Muscle layer of duodenum (tissue), 2 donors: ENCODE results near the gene SRSF11.

ENCODE experiments used
- H3K27ac ChIP-seq: one replicate; pipeline ENCODE4 v1.7.0; 2013; ENCODE audit warnings: mild to moderate bottlenecking, low read length
- H3K27me3 ChIP-seq: one replicate; pipeline ENCODE4 v1.7.0; 2013; ENCODE audit warnings: low read depth, mild to moderate bottlenecking, control low read depth, low read length
- H3K36me3 ChIP-seq, 2 donors: one replicate each; pipeline ENCODE4 v1.7.0; 2013; ENCODE audit warnings: low read length in 2 of 2, control low read depth in 1 of 2, mild to moderate bottlenecking in 1 of 2; ENCODE audit not compliant: insufficient read depth in 2 of 2, control insufficient read depth in 1 of 2
- H3K4me1 ChIP-seq, 2 donors: one replicate each; pipeline ENCODE4 v1.7.0; 2013; ENCODE audit warnings: low read length in 2 of 2, mild to moderate bottlenecking in 2 of 2, control low read depth in 1 of 2, moderate library complexity in 1 of 2; ENCODE audit not compliant: insufficient read depth in 2 of 2, control insufficient read depth in 1 of 2
- H3K4me3 ChIP-seq, 2 donors: one replicate each; pipeline ENCODE4 v1.7.0; 2013; ENCODE audit warnings: low read length in 2 of 2, low read depth in 1 of 2, mild to moderate bottlenecking in 1 of 2
- H3K9me3 ChIP-seq, 2 donors: one replicate each; pipeline ENCODE4 v1.7.0; 2013; ENCODE audit warnings: low read length in 2 of 2, control low read depth in 1 of 2, mild to moderate bottlenecking in 1 of 2; ENCODE audit not compliant: control insufficient read depth in 1 of 2
- donor health status: healthy.

SRSF11 gene

DNA sequence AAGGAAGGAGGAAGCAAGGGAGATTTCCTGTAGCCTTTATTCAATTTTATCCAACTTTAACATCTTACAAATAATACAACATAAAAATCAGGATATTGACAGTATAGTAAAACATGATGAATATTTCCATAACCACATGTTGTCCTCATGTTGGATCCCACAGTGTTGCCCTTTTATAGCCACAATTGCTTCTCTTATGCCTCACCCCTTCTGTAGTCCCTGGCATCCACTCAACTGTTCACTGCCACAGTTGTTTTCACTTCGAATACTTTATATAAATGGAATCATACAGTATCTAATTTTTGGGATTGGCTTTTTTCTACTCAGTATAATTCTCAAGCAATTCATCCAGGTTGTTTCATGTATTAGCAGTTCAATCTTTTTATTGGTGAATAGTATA lies 44.8 kb downstream of the SRSF11 start:
- Histone ChIP-seq H3K4me1 (no peaks in the 10 kb centered on the region), H3K9me3 (peaks cover 0 to 6% of the 10 kb centered on the region in 2 donors), H3K27ac (no peak overlapping the region), H3K4me3 (no peak overlapping the region), H3K27me3 (no peaks in the 10 kb centered on the region), H3K36me3 (peaks cover 6 to 52% of the 10 kb centered on the region in 2 donors)

GRCh38 chr1:70277875-70278274 lies 56.7 kb downstream of the SRSF11 start:
- Histone ChIP-seq H3K27me3 (no peaks in the 10 kb centered on the region), H3K9me3 (no peaks in the 10 kb centered on the region), H3K27ac (no peak overlapping the region), H3K36me3 (peaks cover 7% of the 10 kb centered on the region in 2 donors), H3K4me1 (no peaks in the 10 kb centered on the region), H3K4me3 (no peak overlapping the region)

- Histone ChIP-seq H3K9me3 (no peaks in the 10 kb centered on the region), H3K4me1 (no peaks in the 10 kb centered on the region), H3K36me3 (peaks cover 7% of the 10 kb centered on the region in 2 donors), H3K27me3 (no peaks in the 10 kb centered on the region), H3K27ac (no peak overlapping the region), H3K4me3 (no peak overlapping the region)
These were observed 57.5 kb downstream of the SRSF11 start for GRCh38 chr1:70278710-70279109.

DNA sequence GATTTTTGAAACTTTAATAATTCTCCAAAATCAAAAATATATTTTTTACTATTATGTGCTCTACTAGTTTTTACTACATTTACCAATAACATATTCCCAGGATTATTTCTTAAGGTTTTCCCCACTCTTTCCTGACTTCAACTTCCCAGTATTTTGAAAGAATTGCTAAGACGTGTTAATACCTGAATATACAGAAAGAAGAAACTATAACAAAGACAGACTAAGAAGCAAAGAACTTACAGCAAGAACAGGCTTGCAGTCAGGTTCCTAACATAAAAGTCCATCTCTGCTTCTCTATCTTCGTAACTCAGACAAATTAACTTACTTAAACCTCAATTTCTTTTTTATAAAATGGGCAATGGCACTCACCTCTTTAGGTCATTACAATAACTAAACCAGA lies 63.2 kb downstream of the SRSF11 start:
- H3K9me3 ChIP-seq = no peaks in the 10 kb centered on the region
- H3K4me3 ChIP-seq = no peak overlapping the region
- no peaks in the 10 kb centered on the region for H3K4me1 ChIP-seq
- H3K36me3 ChIP-seq = peaks cover 0 to 8% of the 10 kb centered on the region in 2 donors
- no peaks in the 10 kb centered on the region for H3K27me3 ChIP-seq
- H3K27ac ChIP-seq = no peak overlapping the region

- Histone ChIP-seq H3K4me3 (no peak overlapping the region), H3K36me3 (peaks cover 4 to 16% of the 10 kb centered on the region in 2 donors), H3K27ac (no peak overlapping the region), H3K27me3 (no peaks in the 10 kb centered on the region), H3K9me3 (no peaks in the 10 kb centered on the region), H3K4me1 (no peaks in the 10 kb centered on the region)
These were observed 65.3 kb downstream of the SRSF11 start for GRCh38 chr1:70286453-70286852.

GRCh38 chr1:70288166-70288565 lies 67.0 kb downstream of the SRSF11 start:
- Histone ChIP-seq H3K4me1 (no peaks in the 10 kb centered on the region), H3K9me3 (no peaks in the 10 kb centered on the region), H3K27me3 (no peaks in the 10 kb centered on the region), H3K36me3 (peaks cover 4 to 17% of the 10 kb centered on the region in 2 donors), H3K27ac (no peak overlapping the region), H3K4me3 (no peak overlapping the region)

DNA sequence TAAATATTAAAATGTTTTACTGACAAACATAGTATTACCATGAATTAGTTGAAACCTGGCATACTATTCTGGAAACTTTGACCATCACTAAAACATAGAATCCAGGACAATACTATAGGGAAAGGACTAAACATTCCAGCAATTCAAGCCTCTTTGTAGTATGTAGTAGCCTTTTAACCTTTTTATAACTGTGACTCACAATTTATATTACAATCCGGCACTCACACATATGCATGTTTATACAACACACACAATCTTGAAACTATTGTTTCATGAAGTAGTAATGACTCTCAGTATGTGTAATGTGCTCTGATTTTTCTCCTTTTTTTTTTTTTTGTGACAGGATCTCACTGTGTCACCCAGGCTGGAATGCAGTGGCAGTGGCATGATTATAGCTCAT lies 69.0 kb downstream of the SRSF11 start:
- Histone ChIP-seq H3K4me1 (no peaks in the 10 kb centered on the region), H3K27ac (no peak overlapping the region), H3K27me3 (no peaks in the 10 kb centered on the region), H3K4me3 (no peak overlapping the region), H3K9me3 (no peaks in the 10 kb centered on the region), H3K36me3 (peaks cover 9 to 24% of the 10 kb centered on the region in 2 donors)

GRCh38 chr1:70293186-70293843 lies 72.1 kb downstream of the SRSF11 start:
- no peaks in the 10 kb centered on the region for H3K27me3 ChIP-seq
- H3K36me3 ChIP-seq = peaks cover 9 to 23% of the 10 kb centered on the region in 2 donors
- no peak overlapping the region for H3K4me3 ChIP-seq
- no peak overlapping the region for H3K27ac ChIP-seq
- H3K9me3 ChIP-seq = no peaks in the 10 kb centered on the region
- H3K4me1 ChIP-seq = no peaks in the 10 kb centered on the region

DNA sequence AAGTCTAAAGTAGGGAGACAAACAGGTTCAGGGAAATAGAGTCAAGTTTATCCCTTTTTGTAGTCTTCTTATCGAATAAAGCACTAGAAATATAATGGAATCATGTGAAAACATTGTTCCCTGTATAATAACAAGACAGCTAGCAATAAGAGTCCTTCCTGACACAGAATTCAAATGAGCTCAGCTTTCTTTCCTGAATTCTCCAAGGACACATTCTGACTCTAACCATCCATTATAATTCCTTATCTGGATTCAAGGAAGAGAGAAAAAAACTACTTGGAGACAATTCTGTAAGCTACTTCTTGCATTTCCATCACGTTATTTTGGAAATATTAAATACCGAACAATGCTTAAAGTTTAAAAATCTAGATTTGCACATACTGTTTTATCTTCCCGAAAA lies 74.6 kb downstream of the SRSF11 start:
- no peaks in the 10 kb centered on the region for H3K9me3 ChIP-seq
- H3K4me1 ChIP-seq = no peaks in the 10 kb centered on the region
- no peak overlapping the region for H3K27ac ChIP-seq
- H3K4me3 ChIP-seq = no peak overlapping the region
- no peaks in the 10 kb centered on the region for H3K27me3 ChIP-seq
- H3K36me3 ChIP-seq = peaks cover 18 to 33% of the 10 kb centered on the region in 2 donors

DNA sequence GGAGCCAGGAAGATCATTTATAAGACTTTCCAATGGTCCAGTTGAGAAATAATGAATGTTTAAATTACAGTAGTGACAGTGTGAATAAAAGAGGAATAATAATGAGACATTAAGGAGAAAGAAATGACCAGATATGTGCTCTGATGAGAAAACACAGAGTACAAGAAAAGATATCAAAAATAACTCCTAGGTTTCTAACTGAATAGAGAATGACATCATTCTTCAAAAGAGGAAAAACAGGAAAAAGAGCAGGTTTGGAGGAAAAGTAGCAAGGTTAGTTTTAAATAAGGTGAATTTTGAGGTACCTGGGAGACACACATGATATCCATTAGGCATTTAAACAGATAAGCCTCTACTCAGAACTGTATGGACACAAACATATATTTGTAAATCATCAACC lies 78.3 kb downstream of the SRSF11 start:
- no peaks in the 10 kb centered on the region for H3K9me3 ChIP-seq
- H3K4me3 ChIP-seq = no peak overlapping the region
- H3K27me3 ChIP-seq = no peaks in the 10 kb centered on the region
- H3K4me1 ChIP-seq = no peaks in the 10 kb centered on the region
- H3K27ac ChIP-seq = no peak overlapping the region
- H3K36me3 ChIP-seq = peaks cover 20 to 30% of the 10 kb centered on the region in 2 donors
